ENCODE data around the gene PPP2R5C.
"Not testable (repeated sequence)": the region's sequence is repeated elsewhere in the genome, so short reads cannot be mapped to it uniquely, and the experiment has no call there.

The PPP2R5C gene

DNA sequence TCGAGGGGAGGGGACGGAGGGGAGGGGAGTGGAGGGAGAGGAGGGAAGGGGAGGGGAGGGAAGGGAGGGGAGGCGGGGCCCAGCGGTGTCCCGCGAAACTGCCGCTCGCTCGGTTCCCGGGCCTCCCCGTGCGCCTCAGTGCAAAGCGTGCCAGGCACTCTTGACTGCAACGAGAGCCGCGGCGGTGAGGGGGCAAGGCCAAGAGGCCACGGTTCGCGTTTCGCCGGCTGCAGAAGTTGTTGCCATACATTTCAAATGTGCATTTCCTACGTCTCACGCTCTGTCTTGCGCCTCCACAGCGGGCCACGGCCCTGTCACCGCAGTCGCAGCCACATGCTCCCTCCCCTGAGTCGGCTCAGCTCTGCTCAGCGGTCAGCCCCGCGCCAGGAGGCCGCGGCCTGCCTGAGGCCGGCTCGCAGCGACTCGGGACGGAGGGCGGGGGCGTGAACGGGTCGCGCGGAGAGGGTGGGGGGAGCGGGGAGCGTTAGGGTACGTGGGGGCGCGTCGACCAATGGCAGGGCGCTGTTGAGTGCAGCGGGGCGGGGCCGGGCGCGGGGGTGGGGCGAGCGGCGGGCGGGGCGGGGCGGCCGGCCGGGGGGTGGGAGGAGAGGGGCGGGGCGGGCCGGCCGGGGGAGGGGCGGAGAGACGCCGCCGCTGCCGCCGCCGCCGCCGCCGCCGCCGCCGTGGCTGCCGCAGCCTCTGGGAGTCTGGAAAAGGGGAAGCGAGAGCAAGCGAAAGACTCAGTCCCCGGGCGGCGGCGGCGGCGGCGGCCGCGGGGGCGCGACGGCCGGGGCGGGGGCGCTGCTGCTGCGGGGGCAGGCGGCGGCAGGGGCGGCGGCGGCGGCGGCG lies at the start of gene PPP2R5C:
Gene PPP2R5C (plus strand): TSS at position 678 of the 849 bp plus-strand sequence. CDS start 185 bp downstream, outside the sequence.
- DNase-seq, result peak; percentile 72 to 90

DNA sequence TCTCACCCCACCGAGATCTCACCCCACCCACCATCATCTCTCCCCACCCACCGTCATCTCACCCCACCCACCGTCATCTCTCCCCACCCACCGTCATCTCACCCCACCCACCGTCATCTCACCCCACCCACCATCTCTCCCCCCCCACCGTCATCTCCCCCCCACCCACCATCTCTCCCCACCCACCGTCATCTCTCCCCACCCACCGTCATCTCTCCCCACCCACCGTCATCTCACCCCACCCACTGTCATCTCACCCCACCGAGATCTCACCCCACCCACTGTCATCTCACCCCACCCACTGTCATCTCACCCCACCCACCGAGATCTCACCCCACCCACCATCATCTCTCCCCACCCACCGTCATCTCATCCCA lies 49.7 kb upstream of the PPP2R5C start:
- DNase-seq, result not testable (repeated sequence)

DNA sequence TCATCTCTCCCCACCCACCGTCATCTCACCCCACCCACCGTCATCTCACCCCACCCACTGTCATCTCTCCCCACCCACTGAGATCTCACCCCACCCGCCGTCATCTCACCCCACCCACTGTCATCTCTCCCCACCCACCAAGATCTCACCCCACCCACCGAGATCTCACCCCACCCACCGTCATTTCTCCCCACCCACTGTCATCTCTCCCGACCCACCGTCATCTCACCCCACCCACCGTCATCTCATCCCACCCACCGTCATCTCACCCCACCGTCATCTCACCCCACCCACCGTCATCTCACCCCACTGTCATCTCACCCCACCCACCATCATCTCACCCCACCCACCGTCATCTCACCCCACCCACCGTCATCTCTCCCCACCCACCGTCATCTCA lies 49.2 kb upstream of the PPP2R5C start:
- DNase-seq, result not testable (repeated sequence)

DNA sequence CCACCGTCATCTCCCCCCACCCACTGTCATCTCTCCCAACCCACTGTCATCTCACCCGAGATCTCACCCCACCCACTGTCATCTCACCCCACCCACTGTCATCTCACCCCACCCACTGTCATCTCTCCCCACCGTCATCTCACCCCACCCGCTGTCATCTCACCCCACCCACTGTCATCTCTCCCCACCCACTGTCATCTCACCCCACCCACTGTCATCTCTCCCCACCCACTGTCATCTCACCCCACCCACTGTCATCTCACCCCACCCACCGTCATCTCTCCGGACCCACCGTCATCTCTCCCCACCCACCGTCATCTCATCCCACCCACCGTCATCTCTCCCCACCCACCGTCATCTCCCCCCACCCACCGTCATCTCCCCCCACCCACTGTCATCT lies 48.4 kb upstream of the PPP2R5C start:
- DNase-seq, result not testable (repeated sequence)

DNA sequence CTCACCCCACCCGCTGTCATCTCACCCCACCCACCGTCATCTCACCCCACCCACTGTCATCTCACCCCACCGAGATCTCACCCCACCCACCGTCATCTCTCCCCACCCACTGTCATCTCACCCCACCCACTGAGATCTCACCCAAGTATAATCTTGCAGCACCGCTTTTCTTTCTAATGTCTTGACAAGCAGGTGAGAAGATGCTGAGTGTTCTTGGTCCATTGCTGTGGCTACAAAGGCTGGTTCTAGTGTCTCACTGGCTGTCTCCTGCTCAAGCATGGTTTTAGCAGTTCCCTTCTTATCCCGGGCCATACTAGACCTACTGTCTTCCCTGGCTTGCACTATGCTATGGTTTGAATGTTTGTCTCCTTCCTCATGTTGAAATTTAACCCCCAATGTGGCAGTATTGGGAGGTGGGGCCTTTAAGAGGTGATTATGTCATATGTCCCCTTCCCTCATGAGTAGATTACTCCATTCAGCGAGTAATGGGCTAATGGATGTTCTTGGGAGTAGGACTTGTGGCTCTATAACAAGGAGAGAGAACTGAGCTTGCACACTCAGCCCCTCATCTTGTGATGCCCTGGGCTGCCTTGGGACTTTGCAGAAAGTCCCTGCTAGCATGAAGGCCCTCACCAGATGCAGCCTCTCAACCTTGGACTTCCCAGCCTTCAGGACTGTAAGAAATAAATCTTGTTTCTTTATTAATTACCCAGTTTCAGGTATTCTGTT lies 47.7 kb upstream of the PPP2R5C start:
- DNase-seq, result no peak

DNA sequence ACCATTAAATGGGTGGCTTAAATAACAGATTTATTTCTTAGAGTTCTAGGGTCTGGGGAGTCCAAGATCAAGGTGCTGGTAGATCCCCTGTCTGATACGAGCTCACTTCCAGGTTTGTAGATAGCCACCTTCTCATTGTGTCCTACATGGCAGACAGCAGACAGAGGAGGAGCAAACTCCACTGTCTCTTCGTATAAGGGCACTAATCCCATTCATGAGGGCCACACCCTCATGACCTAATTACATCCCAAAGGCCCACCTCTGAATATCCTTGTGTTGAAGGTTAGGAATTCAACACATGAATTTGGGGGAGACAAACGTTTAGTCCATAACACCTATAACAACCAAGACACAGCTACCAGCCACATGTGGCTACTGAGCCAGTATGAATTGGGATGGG lies 47.1 kb upstream of the PPP2R5C start:
- no peak for DNase-seq

DNA sequence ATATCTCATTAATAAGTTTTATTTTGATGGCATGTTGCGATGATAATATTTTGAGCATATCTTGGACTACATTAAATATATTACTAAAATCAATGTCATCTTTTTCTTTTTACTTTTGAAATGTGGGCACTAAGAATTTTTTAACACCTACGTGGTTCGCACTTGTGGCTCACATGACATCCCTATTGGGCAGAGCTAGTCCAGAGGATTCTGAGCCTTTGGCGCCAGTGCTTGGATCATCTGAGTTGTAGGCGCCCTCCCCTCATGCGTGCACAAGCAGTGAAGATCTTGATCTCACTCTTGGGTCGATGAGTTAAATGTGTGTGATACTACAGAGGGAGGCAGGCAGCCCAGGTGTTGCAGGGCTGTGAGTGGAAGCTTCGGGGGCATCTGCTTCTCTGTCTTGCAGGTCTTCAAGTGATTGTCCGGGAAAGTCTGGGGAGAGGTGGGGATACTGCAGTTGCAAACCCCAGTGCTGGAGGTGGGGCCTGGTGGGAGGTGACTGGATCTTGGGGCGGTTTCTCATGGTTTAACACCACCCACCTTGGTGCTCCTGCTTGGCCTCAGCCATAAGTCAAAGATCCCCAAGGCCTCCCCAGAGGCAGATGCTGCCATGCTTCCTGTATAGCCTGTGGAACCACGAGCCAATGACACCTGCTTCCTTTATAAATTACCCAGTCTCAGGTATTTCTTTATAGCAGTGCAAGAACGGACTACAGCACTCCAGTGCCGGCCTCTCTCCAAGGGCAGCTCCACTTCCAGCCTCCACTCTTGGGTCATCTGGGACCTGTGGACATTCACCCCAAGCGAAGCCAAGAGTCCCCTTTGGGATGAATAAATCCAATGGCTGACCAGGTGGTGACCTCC lies 46.1 kb upstream of the PPP2R5C start:
- DNase-seq, result no peak

DNA sequence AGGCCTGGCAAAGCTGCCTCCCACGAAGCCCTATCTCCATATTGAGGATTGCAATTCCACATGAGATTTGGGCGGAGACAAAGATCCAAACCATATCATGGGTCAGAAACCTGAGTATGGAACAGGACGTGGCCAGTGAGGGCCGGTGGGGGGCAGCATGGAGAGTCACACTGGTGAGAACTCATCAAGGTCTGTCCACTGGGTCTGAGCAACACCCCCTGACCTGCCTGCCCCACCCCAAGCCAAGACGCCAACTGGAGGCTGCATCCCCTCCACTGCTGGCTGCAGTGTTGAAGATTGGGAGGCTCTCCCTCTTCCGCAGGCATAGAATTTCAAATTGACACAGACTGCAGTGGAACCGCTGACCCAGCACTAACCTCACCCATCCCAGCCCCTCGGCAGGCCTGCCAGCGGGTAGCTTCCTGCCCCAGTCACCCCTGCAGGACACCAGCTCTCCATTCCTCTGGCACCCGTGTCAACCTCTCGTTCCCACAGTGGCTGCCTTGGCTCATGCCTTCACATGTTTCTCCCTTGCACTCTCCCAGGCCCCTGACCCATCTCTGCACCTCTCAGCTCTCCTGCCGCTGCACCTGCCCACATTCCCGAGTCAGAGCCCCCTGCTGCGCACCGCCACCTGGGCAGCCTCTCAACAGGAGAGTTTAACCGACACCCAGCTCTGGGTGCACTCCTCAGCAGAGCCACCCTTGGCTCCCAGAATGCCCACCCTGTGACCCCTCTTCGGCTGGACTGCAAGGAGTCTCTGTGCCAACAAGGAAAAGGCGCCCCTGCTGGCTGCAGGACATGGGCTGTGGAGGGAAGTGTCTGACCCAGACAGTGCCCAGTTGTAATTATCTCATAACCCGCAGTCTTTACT lies 45.2 kb upstream of the PPP2R5C start:
- DNase-seq, result no peak

DNA sequence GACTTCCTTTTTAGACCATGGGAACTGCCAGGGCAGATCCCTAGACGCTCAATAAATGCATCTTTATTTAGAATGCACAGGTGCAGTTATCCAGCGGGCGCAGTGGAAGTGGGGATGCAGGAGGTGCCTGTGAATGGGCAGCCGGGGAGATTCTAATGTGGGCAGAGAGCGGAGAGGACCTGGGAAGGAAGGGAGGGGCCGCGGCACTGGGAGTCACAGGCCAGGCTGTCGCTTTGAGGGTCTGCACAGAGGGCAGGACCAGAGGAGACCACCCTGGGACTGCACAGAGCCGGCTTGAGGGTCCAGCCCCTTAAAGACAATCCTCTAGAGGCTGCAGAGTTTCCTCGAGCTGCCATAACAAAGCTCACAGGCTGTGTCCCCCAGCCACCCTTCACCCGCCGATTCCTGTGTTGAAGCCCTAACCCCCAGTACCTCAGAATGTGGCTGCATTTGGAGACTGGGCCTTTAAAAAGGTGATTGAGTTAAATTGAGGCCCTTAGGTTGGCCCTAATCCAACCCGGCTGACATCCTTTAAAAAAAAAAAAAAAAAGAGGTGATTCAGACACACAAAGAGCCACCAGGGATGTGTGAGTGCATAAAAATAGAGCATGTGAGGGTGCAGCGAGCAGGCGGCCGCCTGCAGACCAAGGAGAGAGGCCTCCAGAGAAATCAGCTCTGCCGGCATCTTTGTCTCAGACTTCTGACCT lies 44.4 kb upstream of the PPP2R5C start:
- no peak for DNase-seq

DNA sequence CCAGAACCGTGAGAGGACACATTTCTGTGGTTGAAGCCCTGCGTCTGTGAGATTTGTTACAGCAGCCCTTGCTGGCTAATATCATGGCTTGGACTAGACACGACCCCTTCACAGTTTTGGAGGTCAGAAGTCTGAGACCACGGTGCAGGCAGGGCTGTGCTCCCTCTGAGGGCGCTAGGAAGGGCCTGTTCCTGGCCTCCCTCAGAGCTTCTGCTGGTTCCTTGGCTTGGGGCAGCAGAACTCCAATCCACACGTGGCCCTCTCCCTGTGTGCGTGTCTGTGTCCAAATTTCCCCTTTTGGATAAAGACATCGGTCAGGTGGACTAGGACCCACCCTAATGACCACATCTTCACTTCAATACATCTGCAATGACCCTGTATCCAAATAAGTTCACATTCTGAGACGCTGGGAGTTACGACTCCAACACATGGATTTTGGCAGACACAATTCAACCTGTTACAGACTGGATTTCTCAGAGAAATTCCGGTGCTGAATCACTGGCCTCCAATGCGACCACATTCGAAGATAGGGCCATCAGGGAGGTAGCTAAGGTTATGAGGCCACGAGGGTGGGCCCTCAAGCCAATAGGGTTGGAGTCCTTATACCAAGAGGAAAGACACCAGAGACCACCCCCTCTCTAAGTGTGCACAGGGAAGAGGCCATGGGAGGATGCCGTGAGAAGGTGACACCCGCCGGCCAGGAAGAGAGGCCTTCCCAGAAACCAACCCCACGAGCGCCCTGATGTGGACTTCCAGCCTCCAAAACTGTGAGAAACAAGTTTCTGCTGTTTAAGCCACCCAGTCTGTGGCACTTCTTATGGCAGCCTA lies 43.6 kb upstream of the PPP2R5C start:
- DNase-seq, result no peak

DNA sequence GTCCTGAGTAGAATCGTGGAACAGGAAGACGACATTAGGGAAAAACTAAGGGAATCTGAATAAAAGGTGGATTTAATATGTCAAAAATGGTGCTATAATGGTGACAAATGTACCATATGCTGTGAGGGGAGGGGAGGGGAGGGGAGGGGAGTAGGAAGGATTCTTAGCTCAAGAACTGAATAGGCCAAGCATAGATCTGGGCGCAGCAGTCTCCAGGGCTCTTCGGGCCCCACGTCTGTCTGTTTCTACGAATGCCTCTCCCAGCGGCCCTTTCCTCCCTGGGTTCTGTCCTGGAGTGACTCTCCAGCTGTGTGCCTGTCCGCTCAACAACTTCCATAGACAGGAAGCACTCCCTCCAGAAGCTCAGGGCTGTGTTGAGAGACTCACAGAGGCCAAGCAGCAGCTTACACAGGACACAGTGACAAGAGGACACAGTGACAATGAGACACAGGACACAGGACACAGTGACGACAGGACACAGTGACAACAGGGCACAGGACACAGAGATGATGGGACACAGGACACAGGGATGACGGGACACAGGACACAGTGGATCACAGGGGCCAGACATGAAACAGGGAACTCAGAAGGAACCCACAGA lies 42.4 kb upstream of the PPP2R5C start:
- DNase-seq, result no peak

DNA sequence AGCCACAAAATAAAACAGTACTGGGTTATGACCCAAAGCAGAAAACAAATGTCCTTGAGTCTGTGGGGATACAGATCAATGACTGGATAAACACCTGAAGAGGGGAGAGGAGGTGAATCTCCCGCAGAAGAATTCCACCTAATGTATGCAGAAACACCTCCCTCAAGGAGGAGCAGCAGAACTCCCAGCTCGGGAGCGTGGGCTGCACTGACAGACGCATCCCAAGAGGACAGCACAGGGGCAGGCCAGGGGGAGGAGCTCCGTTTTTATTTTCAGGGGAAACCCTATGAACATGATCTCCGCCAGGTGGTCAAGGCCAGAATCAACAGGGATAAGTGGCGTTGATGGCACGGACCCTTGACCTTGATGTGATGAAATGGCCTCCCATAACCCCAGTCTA lies 41.8 kb upstream of the PPP2R5C start:
- DNase-seq, result no peak

DNA sequence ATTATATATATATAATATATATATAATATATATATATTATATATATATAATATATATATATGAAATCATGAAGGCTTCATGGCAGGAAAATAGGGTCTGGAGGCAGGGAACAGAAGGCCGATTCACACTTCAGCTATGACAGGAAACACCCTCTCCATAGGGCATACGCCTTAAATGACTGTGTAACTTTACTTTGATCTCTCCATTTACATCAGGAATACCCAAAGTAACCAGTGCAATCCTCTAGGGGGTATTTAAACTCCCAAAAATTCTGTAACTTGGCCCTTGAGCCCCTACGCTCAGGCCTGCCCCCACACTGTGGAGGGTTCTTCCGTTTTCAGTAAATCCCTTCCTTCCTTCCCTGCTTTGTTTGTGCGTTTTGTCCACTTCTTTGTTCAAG lies 40.4 kb upstream of the PPP2R5C start:
- DNase-seq, result peak in 1 of 2 experiments; percentile 21

DNA sequence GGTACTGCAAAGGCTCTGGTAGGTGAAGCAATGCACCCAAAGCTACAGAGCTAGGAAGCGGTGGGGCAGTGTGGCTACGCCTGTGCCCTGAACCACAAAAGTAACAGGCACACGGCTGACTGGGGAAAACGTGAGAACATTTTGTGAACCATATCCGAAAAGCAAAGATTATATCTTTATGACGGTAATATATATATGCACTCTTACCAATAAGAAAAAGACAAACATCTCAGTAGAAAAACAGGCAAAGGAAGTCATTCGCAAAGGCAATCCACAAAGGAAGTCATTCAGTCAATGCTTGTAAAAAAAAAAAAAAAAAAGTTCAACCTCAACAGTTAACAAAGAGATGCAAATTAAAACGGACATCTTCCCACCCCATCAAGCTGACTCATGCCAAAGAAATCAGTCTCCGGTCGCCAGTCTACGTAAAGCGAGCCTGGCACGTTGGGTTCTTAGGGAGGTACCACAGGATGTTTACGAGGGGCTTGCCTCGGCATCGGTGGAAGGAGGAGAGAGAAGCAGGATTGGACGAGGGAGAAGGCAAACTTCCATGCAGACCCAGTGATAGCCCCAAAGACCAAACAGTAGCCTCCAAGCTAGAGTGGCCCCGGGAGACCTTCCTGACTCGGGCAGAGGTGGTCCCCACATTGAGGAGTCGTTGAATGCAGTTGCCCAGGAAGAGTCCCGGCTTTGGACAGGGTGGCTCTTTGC lies 39.4 kb upstream of the PPP2R5C start:
- peak; percentile 93 to 95 for DNase-seq

DNA sequence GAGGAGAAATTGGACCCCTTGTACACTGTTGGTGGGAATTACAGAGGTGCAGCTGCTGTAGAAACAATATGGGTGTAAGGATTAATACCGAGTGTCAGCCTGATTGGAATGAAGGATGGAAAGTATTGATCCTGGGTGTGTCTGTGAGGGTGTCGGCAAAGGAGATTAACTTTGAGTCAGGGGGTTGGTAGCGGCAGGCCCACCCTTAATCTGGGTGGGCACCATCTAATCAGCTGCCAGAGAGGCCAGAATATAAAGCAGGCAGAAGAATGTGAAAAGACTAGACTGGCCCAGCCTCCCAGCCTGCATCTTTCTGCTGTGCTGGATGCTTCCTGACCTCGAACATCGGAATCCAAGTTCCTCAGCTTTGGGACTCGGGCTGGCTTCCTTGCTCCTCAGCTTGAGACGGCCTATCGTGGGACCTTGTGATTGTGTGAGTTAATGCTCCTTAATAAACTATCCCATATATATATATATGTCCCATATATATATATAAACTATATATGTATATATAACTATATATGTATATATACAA lies 38.4 kb upstream of the PPP2R5C start:
- DNase-seq, result no peak

DNA sequence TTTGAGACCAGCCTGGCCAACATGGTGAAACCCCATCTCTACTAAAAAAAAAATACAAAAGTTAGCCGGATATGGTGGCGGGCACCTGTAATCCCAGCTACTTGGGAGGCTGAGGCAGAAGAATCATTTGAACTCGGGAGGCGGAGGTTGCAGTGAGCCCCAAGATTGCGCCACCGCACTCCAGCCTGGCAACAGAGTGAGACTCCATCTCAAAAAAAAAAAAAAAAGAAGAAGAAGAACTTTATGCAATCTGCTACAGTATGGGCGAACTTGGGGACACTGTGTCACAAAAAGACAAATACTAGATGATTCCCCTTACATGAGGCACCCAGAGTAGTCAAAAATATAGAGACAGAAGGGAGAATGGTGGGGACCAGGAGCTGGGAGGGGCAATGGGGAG lies 35.9 kb upstream of the PPP2R5C start:
- not testable (repeated sequence) for DNase-seq

DNA sequence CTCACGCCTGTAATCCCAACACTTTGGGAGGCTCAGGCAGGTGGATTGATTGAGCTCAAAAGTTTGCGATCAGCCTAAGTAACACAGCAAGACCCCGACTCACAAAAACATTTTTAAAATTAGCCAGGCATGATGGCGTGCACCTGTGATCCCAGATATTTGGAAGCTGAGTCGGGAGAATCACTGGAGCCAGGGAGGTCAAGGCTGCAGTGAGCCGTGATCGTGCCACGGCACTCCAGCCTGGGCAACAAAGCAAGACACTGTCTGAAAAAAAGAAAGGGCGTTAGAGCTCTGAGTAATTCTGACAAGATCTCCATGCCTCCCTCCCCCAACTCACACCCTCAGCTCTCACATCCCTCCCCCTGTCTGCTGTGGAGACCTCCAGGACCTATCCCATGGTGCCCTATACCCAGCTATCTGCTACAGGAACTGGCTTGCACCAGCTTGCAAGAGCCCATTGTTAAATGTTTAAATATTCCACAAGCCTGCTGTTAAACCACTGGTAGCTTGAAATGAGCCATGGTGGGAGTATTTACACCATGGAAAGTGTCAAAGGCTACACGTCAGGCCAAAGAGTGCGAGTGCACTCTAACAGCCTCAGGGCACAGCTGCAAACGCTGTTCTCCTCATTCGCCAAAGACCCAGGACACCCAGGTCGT lies 35.1 kb upstream of the PPP2R5C start:
- no peak for DNase-seq

DNA sequence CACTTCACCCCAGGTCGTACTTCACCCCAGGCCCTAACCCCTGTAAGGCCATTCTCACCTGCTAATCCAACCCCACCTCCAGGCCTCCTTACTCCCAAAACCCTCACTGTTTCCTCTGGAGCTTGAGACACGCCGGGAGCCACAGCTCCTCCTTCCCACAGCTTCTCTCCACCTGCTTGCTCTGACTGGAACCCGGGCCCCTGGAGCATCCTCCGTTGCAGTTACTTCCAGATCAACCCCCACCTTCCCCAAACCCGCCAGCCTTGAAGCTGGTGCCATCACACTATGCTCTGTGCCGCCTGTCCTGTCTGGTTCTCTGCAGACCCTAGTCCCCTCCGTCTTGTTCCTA lies 34.6 kb upstream of the PPP2R5C start:
- no peak for DNase-seq
